Measurements from ENCODE around the gene HEATR5A.

DNA sequence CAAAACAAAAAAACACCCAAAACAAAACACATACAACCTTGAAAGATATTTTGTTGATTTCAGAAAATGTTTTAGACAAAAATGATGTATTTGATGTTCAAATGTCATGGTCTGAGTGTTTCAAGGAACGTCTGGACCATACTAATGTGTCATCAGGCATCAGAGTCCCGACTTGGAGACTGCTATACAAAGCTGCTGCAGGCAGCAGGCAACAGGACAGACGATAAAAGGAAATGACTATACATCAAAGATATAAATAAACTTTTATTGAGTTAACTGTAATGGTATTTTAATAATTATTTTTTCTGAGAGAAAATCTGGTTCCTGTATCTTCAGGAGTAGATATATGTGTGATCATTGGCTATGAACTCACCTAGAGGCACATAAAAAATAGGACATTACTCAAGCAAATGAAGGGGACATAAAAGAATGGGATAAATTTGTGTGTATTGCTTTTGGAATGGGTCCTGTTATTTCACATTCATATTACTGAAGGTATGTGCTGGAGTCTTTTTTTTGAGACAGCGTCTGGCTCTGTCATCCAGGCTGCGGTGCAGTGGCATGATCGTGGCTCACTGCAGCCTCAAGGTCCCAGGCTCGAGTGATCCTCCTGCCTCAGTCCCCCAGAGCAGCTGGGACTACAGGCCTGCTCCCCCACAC is 125.5 kb downstream of the HEATR5A start:
- TF ChIP-seq, protein P1, sequence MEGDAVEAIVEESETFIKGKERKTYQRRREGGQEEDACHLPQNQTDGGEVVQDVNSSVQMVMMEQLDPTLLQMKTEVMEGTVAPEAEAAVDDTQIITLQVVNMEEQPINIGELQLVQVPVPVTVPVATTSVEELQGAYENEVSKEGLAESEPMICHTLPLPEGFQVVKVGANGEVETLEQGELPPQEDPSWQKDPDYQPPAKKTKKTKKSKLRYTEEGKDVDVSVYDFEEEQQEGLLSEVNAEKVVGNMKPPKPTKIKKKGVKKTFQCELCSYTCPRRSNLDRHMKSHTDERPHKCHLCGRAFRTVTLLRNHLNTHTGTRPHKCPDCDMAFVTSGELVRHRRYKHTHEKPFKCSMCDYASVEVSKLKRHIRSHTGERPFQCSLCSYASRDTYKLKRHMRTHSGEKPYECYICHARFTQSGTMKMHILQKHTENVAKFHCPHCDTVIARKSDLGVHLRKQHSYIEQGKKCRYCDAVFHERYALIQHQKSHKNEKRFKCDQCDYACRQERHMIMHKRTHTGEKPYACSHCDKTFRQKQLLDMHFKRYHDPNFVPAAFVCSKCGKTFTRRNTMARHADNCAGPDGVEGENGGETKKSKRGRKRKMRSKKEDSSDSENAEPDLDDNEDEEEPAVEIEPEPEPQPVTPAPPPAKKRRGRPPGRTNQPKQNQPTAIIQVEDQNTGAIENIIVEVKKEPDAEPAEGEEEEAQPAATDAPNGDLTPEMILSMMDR (IDR thresholded peaks at IDR 0.05): no peak
- TF ChIP-seq EZH2 (IDR thresholded peaks at IDR 0.05; ENCODE audit: borderline replicate concordance, insufficient read depth, low read depth, low read length, poor library complexity, severe bottlenecking): no peak
